Liver (tissue), 3 donors: ENCODE results near the gene C14orf132.

Experiments
- NR2F2 ChIP-seq: IDR thresholded peaks from 2 replicates; pipeline ENCODE4 v1.6.1; 2016; ENCODE audit warnings: antibody characterized with exemption
- RAD21 ChIP-seq, 2 donors: IDR thresholded peaks; 2 replicates each; pipeline ENCODE4 v1.6.1; 2016; ENCODE audit warnings: antibody characterized with exemption in 2 of 2, mild to moderate bottlenecking in 2 of 2
- SP1 ChIP-seq: IDR thresholded peaks from 2 replicates; pipeline ENCODE4 v1.6.1; 2018; ENCODE audit warnings: antibody characterized with exemption, mild to moderate bottlenecking
- TF ChIP-seq, protein P1 (sequence below): fragments of 150-350 bp; IDR thresholded peaks from 2 replicates; pipeline ENCODE4 v1.5.1; 2017; ENCODE audit warnings: improper control_type of control experiment, low read depth, low read length; ENCODE audit not compliant: missing input control
- donor health status: healthy.
- donor health status: healthy.

DNA sequence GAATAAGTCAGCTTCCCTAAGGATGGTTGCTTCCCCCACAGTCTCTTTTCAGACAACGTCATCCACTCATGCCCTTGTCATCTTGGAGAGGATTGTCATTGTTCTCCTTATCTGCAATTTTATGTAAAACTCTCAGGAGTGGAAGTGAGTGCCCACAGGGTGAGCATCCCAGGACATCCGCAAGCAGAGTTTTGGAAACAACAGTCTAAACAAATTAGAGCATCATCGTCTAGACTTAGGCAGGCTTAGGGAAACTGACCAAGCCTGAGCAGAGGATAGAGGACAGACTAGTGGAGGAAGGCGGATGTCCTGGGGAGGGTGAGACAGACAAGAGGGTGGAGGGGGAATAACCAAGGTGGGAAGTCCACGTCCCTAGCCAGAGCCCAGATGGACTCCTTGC, 101.8 kb downstream of the C14orf132 start:
- TF ChIP-seq, protein P1, sequence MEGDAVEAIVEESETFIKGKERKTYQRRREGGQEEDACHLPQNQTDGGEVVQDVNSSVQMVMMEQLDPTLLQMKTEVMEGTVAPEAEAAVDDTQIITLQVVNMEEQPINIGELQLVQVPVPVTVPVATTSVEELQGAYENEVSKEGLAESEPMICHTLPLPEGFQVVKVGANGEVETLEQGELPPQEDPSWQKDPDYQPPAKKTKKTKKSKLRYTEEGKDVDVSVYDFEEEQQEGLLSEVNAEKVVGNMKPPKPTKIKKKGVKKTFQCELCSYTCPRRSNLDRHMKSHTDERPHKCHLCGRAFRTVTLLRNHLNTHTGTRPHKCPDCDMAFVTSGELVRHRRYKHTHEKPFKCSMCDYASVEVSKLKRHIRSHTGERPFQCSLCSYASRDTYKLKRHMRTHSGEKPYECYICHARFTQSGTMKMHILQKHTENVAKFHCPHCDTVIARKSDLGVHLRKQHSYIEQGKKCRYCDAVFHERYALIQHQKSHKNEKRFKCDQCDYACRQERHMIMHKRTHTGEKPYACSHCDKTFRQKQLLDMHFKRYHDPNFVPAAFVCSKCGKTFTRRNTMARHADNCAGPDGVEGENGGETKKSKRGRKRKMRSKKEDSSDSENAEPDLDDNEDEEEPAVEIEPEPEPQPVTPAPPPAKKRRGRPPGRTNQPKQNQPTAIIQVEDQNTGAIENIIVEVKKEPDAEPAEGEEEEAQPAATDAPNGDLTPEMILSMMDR: no peak
- TF ChIP-seq SP1 (no peak), NR2F2 (no peak), RAD21 (IDR thresholded peaks at IDR 0.05) (no peak)
